Fibroblast of pulmonary artery (primary cell): ENCODE measurements around the gene RALGPS1.
A peak's percentile ranks its signal among the peaks of the same experiment; 100 is the strongest.

Source experiments
- DNase-seq: peaks from one replicate; pipeline ENCODE4 v3.0.0-alpha.2; 2010; ENCODE audit warnings: low read depth
- H3K4me3 ChIP-seq: replicated peaks from 2 replicates; pipeline ENCODE4 v1.5.1; 2011; ENCODE audit warnings: low read depth, mild to moderate bottlenecking, control low read depth, low read length, moderate library complexity
- TF ChIP-seq, protein P1 (sequence below): IDR thresholded peaks from 2 replicates; pipeline ENCODE4 v1.5.1; 2011; ENCODE audit warnings: mild to moderate bottlenecking, control low read depth, low read length, inconsistent platforms; ENCODE audit errors: missing control alignments

Gene RALGPS1

DNA sequence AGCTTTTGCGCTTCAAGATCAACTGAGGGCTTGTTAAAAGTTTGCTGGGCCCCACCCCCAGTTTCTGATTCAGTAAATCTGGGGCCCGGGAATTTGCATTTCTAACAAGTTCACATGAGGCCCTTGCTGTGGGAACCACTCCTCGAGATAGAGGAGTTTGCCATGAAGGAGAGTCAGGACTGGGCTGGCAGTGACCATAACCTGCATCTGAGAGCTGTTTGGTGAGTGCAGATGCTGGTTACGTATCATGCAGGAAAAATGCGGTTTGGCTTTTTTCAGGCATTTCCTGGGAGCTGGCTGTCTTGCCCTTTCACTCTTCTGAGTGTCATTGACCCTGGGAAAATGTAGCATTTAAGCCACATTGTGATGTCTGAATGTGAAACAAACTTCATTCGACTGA is 217.3 kb downstream of the RALGPS1 start:
- no peak overlapping the region for H3K4me3 ChIP-seq
- TF ChIP-seq, protein P1, sequence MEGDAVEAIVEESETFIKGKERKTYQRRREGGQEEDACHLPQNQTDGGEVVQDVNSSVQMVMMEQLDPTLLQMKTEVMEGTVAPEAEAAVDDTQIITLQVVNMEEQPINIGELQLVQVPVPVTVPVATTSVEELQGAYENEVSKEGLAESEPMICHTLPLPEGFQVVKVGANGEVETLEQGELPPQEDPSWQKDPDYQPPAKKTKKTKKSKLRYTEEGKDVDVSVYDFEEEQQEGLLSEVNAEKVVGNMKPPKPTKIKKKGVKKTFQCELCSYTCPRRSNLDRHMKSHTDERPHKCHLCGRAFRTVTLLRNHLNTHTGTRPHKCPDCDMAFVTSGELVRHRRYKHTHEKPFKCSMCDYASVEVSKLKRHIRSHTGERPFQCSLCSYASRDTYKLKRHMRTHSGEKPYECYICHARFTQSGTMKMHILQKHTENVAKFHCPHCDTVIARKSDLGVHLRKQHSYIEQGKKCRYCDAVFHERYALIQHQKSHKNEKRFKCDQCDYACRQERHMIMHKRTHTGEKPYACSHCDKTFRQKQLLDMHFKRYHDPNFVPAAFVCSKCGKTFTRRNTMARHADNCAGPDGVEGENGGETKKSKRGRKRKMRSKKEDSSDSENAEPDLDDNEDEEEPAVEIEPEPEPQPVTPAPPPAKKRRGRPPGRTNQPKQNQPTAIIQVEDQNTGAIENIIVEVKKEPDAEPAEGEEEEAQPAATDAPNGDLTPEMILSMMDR, result no peak
- peak; percentile 81 for DNase-seq

DNA sequence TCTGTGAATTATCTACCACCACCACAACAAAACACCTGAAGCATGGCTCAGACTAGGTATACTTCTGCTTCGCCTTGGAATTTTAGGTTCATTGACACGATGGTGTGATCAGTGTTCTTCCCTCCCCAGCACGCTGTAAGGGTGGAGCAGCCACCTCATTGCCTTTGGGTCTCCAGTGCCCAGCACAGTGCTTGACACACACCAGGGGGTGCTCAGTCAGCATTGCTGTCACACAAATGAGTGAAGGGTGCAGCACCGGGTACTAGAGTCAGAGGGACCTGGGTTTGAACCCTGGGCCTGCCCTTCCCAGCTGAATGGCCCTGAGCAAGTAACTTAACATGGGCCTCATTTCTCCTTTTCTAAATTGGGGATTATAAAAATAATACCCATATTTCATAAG is 217.8 kb downstream of the RALGPS1 start:
- no peak overlapping the region for H3K4me3 ChIP-seq
- TF ChIP-seq, protein P1, result no peak
- no peak for DNase-seq

DNA sequence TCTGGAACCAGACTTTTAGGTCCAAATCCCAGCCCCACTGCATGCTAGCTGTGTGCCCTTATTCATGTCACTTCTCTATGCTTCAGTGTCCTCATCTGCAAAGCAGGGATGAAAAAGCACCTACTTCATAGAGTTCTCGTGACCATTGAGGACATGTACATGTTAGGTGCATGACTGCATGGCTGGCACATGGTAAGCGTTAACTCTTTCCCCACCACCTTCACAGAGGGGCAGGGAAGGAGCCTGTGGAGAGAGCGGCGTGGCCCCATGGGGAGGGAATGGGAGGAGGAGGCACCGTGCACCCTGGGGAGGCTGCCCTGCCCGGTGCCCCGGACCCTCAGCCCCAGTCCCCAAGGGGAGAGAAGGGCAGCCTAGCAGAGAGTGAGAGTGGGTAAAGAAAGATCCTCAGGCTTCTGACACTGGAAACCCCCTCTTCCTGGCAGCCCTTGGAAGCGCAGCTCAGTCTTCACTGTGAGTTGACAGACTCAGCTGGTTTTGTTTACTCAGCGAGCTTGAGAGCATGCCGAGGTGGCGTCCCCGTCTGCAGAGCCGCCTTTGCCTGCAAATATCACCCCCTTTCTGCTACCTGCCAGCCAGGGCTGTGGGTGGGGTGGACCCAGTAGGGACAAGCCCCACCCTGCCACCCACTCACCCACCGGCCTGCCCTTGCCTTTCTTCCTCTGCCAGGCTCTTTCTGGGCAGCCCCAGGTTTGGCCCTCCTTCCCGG is 218.5 kb downstream of the RALGPS1 start:
- no peak overlapping the region for H3K4me3 ChIP-seq
- TF ChIP-seq, protein P1, result no peak
- no peak for DNase-seq

DNA sequence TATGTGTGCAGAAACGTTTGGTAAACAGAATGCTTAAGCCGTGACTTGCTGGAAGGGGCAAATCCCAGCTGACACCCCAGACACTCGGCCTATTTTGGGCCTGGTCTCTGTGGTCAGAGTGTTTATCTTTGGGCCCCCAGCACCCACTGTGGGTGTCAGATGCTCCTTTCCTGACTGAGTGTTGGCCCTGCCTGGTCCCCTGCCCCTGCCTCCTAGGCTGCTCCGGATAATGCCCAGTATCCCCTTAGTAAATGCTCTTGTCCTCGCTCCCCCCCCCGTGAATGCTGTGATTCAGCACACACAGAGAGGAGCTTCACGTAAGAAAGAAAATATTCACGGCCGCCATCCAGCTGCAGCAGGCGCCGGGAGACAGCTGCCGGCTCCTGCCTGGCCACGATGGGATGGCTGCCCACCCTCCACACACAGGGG is 219.2 kb downstream of the RALGPS1 start:
- peak; percentile 62 for DNase-seq
- TF ChIP-seq, protein P1, result no peak
- H3K4me3 ChIP-seq, result no peak overlapping the region

DNA sequence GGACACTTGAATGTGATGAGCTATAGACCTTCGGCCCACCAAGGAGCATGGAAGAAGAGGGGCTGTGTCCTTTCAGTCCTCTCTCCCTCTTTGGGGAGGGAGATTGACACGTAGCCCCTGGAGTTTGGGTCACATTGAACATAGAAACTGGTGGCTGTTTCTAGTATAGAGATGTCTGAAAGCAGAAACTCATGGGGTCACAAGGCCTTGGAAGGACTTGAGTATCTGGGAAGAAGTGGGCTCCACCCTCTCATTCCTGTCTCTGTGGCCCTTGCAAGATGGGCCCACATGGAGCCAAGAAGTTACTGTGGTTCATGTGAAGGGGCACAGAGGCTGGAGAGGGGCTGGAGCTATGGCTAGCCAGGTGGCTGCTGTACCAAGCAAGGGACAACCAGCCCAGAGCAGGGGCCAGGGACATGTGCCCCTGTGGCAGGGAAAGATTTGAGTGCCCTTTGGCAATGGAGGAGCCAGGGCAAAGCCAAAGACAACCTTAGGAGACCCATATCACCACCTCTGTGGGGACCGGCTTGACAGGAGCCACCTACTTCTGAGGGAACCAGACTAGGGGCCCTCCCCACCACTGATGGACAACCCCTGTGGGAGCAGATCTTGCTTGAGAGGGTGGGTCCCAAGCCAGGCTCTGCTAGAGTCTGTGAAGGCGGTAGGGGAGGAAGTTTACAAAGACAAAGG is 220.6 kb downstream of the RALGPS1 start:
- no peak for DNase-seq
- TF ChIP-seq, protein P1, result no peak
- H3K4me3 ChIP-seq, result no peak overlapping the region

DNA sequence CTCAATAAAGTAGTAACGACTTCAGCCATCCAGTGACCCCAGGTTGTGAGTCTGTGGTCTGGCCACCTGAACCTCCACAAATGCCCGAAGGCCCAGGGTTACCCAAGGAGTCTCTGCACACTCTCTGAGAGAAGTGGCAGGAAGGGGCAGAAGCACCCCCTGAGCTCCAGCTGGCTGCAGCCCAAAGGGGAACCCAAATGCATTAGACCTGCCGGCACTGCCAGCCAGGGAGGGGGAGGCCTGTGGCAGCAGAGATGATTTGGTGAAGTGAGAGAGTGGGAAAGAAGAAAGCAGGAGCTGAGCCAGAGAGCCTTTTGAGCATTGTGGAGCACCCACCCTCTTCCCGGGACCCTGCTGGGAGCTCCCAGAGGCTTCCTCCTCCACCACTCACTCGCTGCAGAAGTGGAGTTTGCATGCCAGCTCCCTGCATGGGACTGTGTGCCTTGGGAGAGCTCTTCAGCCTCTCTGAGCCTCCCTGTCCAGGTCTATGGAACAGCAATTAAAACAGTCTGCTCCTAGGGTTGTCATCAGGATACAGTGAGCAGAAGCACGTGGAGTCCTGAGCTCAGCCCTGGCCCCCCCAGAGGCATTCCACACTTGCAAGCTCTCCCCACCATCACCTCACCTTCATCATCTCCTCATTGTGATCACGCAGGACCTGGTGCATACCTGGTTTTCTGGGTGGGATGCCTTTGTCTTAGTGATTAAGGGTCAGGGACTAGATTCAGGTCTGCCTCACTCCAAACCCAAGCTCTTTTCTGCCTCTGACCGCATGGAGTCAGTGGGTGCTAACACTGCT is 221.7 kb downstream of the RALGPS1 start:
- no peak for DNase-seq
- H3K4me3 ChIP-seq, result no peak overlapping the region
- TF ChIP-seq, protein P1, result no peak
